GDM1 (cell line): ENCODE data around the gene ACSM4.
"Not testable (repeated sequence)": the region's sequence is repeated elsewhere in the genome, so short reads cannot be mapped to it uniquely, and the experiment has no call there.

Experiments
- DNase-seq: peaks from one replicate; lab custom pipeline; 2025; lab: John Stamatoyannopoulos, UW

The ACSM4 gene

GRCh38 chr12:7303772-7304171 is at the start of gene ACSM4:
ACSM4 (plus strand) TSS chr12:7304072; CDS start chr12:7304332, 260 bp downstream.
- DNase-seq, result no peak

- no peak for DNase-seq
Observed at GRCh38 chr12:7259060-7259459, 44.8 kb upstream of the ACSM4 start.

GRCh38 chr12:7264538-7264937 is 39.3 kb upstream of the ACSM4 start:
- DNase-seq, result no peak

- DNase-seq, result no peak
Observed at GRCh38 chr12:7265251-7265650, 38.6 kb upstream of the ACSM4 start.

GRCh38 chr12:7269273-7269672 is 34.6 kb upstream of the ACSM4 start:
- no peak for DNase-seq

GRCh38 chr12:7271893-7272514 is 31.9 kb upstream of the ACSM4 start:
- DNase-seq, result no peak

GRCh38 chr12:7275482-7275881 is 28.4 kb upstream of the ACSM4 start:
- not testable (repeated sequence) for DNase-seq

- no peak for DNase-seq
Observed at GRCh38 chr12:7282844-7283243, 21.0 kb upstream of the ACSM4 start.

- DNase-seq, result no peak
Observed at GRCh38 chr12:7289743-7290142, 14.1 kb upstream of the ACSM4 start.

- DNase-seq, result not testable (repeated sequence)
Observed at GRCh38 chr12:7290588-7290987, 13.3 kb upstream of the ACSM4 start.

GRCh38 chr12:7292300-7292699 is 11.6 kb upstream of the ACSM4 start:
- no peak for DNase-seq

GRCh38 chr12:7293670-7294069 is 10.2 kb upstream of the ACSM4 start:
- no peak for DNase-seq

GRCh38 chr12:7295529-7295928 is 8.3 kb upstream of the ACSM4 start:
- no peak for DNase-seq

- DNase-seq, result no peak
Observed at GRCh38 chr12:7297865-7298264, 6.0 kb upstream of the ACSM4 start.

GRCh38 chr12:7302266-7302986 is 1.4 kb upstream of the ACSM4 start:
- DNase-seq, result no peak

GRCh38 chr12:7303230-7303629 is 642 bp upstream of the ACSM4 start:
- no peak for DNase-seq

GRCh38 chr12:7304456-7304855 is 584 bp downstream of the ACSM4 start:
- DNase-seq, result no peak

GRCh38 chr12:7310070-7310469 is 6.2 kb downstream of the ACSM4 start:
- DNase-seq, result no peak

GRCh38 chr12:7319930-7320329 is 16.1 kb downstream of the ACSM4 start:
- no peak for DNase-seq

- DNase-seq, result no peak
Observed at GRCh38 chr12:7321624-7322023, 17.8 kb downstream of the ACSM4 start.

- DNase-seq, result no peak
Observed at GRCh38 chr12:7322599-7322998, 18.7 kb downstream of the ACSM4 start.

- DNase-seq, result no peak
Observed at GRCh38 chr12:7324176-7324575, 20.3 kb downstream of the ACSM4 start.

GRCh38 chr12:7327918-7328317 is 24.0 kb downstream of the ACSM4 start:
- DNase-seq, result no peak

GRCh38 chr12:7337790-7338189 is 33.9 kb downstream of the ACSM4 start:
- DNase-seq, result not testable (repeated sequence)
